GM12865 (cell line): ENCODE data around the gene MLH3.

Experiments
- DNase-seq: peaks from one replicate; pipeline ENCODE4 v3.0.0; 2010; ENCODE audit warnings: low read depth
- H3K4me3 ChIP-seq: 2 replicates; pipeline ENCODE4 v1.5.1; 2011; ENCODE audit warnings: mild to moderate bottlenecking, low read depth, low read length, control low read depth
- CTCF ChIP-seq: IDR thresholded peaks from 2 replicates; pipeline ENCODE4 v1.5.1; 2011; ENCODE audit warnings: low read length, control low read depth, low read depth, inconsistent platforms; ENCODE audit not compliant: insufficient read depth; ENCODE audit errors: missing control alignments

Gene MLH3

GRCh38 chr14:75054421-75054820 lies 3.2 kb upstream of the MLH3 start:
- H3K4me3 ChIP-seq: no peak overlapping the region
- DNase-seq: no peak
- no peak for TF ChIP-seq CTCF

GRCh38 chr14:75053396-75054291 lies 2.4 kb upstream of the MLH3 start:
- TF ChIP-seq CTCF: no peak
- no peak for DNase-seq
- H3K4me3 ChIP-seq: no peak overlapping the region

GRCh38 chr14:75051556-75051899 lies 261 bp upstream of the MLH3 start:
- TF ChIP-seq CTCF: no peak
- DNase-seq: no peak
- H3K4me3 ChIP-seq: peak overlapping the region; percentile 63

GRCh38 chr14:75049731-75050201 lies 1.5 kb downstream of the MLH3 start:
- H3K4me3 ChIP-seq: no peak overlapping the region

GRCh38 chr14:75049136-75049535 lies 2.1 kb downstream of the MLH3 start:
- DNase-seq: no peak
- TF ChIP-seq CTCF: no peak
- H3K4me3 ChIP-seq: no peak overlapping the region

More at GRCh38 chr14:75049731-75050201, 1.5 kb downstream of the MLH3 start:
- no peak for DNase-seq
- TF ChIP-seq CTCF: no peak

- DNase-seq: no peak
- no peak overlapping the region for H3K4me3 ChIP-seq
- TF ChIP-seq CTCF: no peak
These were observed 3.2 kb downstream of the MLH3 start for GRCh38 chr14:75048101-75048500.
